ENCODE results near the gene MERTK.

DNA sequence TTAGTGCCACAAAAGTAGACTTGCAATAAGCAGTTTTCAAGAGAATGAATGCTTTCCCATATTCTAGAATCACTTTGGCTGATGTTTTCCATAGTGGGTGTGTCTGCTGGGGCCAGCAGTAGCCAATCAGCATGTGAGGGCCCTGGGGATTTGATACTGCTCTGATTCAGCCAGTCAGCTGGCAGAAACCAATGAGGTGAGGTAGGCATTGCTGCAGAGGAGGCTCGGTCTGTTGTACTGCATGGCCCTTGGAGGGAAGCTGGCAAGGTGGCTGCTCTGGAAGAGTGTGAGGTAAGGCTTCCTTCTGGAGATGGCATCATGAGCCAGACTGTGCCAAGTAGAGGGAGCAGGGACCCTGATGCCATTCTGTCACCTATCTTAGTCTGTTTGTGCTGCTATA, 179.4 kb downstream of the MERTK start:
- TF ChIP-seq, protein P1, sequence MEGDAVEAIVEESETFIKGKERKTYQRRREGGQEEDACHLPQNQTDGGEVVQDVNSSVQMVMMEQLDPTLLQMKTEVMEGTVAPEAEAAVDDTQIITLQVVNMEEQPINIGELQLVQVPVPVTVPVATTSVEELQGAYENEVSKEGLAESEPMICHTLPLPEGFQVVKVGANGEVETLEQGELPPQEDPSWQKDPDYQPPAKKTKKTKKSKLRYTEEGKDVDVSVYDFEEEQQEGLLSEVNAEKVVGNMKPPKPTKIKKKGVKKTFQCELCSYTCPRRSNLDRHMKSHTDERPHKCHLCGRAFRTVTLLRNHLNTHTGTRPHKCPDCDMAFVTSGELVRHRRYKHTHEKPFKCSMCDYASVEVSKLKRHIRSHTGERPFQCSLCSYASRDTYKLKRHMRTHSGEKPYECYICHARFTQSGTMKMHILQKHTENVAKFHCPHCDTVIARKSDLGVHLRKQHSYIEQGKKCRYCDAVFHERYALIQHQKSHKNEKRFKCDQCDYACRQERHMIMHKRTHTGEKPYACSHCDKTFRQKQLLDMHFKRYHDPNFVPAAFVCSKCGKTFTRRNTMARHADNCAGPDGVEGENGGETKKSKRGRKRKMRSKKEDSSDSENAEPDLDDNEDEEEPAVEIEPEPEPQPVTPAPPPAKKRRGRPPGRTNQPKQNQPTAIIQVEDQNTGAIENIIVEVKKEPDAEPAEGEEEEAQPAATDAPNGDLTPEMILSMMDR (IDR thresholded peaks at IDR 0.05) = no peak
- TF ChIP-seq POLR2A (IDR thresholded peaks at IDR 0.05) = no peak
